ENCODE measurements around the gene DIO1. TPM values are rescaled to one million over a fixed set of nuclear protein-coding genes. Genes with fewer than 3 reads are reported as not detected.

DIO1 gene
- total RNA-seq, 1 experiment from 2014 or later = not detected

DNA sequence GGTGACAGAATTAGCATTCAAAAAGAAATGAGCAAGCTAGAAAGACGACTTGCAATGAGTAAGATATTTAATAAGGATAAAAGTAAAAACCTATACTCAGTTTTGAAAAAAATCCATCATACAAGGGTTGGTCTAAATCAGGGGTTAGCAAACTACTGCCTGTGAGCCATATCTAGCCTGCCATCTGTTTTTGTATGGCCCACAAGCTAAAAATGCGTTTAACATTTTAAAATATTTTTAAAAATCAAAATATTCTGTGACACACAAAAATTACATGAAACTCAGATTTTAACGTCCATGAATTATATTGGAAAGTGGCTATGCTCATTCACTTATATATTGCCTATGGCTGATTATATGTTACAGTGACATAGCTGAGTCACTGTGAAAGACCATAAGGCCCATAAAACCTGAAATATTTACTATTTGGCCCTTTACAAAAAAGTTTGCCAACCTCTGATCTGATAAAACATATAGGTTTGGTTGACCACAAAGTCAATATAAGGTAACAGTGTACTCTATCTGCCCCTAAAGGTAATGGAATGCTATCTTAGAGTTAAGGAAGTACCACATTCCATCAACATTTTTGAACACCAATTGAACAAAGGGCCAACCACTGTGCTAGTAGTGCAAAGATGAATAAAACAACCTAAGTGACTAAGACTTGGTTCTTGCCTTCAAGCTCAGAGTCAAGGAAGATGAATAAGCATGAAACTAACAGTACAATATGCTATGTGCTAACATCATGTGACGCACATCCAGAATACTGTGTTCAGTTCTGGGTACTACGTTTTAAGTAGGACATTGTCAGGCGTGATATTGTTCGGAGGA is 48.4 kb downstream of the DIO1 start:
- Histone ChIP-seq H3K27me3 (replicated peaks) (no peaks in the 10 kb centered on the region), H3K4me3 (no peak overlapping the region), H3K36me3 (peaks cover 27% of the 10 kb centered on the region), H3K4me1 (replicated peaks) (peaks cover 19% of the 10 kb centered on the region), H3K9me3 (replicated peaks) (no peaks in the 10 kb centered on the region), H3K27ac (no peak overlapping the region)
- no peak for DNase-seq (ENCODE audit: low read depth in 1 of 2, low spot score in 2 of 2)

DNA sequence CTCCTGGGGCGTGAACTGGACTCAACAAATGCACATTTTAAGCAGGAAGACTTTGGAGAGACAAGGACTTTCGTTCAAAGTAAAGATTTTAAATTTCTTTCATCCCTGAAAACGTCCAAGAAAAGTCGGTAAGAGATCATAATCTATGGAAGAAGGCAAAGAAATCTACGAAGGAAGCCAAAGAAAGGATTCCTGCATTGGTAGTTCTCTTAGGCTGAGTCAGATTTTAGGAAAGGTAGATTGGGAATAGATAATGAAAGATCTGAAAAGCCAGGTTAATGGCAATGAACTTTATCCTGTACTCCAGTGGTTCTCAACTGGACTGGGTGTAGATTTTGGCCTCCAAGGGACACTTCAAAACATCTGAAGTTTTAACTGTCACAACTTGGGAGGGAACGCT is 49.1 kb downstream of the DIO1 start:
- Histone ChIP-seq H3K9me3 (replicated peaks) (no peaks in the 10 kb centered on the region), H3K4me3 (no peak overlapping the region), H3K36me3 (peaks cover 25% of the 10 kb centered on the region), H3K27me3 (replicated peaks) (no peaks in the 10 kb centered on the region), H3K27ac (no peak overlapping the region), H3K4me1 (replicated peaks) (peaks cover 20% of the 10 kb centered on the region)
- DNase-seq (ENCODE audit: low read depth in 1 of 2, low spot score in 2 of 2) = no peak

DNA sequence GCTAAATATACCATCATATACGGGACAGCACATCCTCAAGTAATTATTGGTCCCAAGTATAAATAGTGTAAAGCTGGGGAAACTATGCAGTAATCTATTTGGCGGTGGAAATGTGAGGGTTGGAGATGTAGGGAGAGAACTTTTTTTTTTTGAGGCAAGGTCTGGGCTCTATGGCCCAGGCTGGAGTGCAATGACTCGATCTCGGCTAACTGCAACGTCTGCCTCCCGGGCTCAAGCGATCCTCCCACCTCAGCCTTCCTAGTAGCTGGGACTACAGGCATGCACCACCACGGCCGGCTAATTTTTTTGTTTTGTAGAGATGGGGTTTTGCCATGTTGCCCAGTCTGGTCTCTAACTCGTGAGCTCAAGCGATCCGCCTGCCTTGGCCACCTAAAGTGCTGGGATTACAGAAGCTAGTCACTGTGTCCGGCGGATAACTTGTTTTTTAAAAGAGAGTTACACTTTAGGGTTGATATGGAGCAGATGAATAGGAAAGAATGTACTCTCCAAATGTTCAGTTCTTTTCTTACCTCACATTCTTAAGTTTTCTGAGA is 49.6 kb downstream of the DIO1 start:
- H3K27ac ChIP-seq = no peak overlapping the region
- no peaks in the 10 kb centered on the region for H3K9me3 ChIP-seq (replicated peaks)
- H3K4me3 ChIP-seq = no peak overlapping the region
- H3K36me3 ChIP-seq = peaks cover 30% of the 10 kb centered on the region
- no peak for DNase-seq (ENCODE audit: low read depth in 1 of 2, low spot score in 2 of 2)
- H3K27me3 ChIP-seq (replicated peaks) = no peaks in the 10 kb centered on the region
- peaks cover 15% of the 10 kb centered on the region for H3K4me1 ChIP-seq (replicated peaks)

DNA sequence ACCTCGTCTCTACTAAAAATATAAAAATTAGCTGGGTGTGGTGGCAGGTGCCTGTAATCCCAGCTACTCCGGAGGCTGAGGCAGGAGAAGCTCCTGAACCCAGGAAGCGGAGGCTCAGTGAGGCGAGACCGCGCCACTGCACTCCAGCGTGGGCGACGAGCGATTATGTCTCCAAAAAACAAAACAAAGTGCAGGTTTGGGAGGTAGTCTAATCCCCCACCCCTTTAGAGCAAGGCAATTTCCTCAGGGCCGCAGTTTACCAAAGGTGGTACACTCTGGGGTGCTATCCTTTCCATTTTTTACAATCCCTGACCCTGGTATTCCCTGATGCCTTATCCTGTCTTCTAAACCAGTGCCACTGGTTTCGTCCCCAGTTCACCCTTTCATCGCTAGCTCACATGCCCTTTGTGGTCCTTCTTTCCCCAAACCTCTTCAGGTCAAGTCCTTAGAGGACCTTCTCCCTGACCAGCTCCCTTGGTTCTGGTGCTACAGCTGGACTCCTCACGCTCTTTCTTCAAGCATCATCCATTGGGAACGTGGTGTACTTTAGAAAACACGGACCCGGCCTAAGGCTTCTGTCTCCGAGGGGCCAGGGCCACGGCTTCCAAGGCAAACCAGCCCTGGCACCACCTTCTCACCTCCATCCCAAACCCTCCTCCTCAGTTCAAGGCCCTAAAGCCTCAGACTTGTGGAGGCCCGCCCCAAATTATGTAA is 50.6 kb downstream of the DIO1 start:
- no peaks in the 10 kb centered on the region for H3K9me3 ChIP-seq (replicated peaks)
- H3K4me3 ChIP-seq = peak overlapping the region; percentile 86
- peaks cover 35% of the 10 kb centered on the region for H3K36me3 ChIP-seq
- DNase-seq (ENCODE audit: low read depth in 1 of 2, low spot score in 2 of 2) = no peak
- H3K4me1 ChIP-seq (replicated peaks) = peaks cover 14% of the 10 kb centered on the region
- peak overlapping the region; percentile 62 for H3K27ac ChIP-seq
- H3K27me3 ChIP-seq (replicated peaks) = no peaks in the 10 kb centered on the region

DNA sequence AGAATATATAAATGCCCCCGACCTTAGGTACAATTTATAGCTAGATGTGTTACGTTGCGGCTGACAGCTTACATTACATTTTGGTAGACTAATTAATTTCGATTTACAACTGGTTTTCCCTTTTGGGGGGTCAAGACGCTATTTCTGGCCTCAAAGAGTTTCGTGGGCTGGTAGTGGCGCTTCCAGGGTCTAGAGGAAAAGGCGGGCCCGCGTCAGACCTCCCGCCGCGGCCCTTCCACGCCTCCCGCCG is 51.1 kb downstream of the DIO1 start:
- no peak for DNase-seq (ENCODE audit: low read depth in 1 of 2, low spot score in 2 of 2)
- Histone ChIP-seq H3K27ac (peak overlapping the region; percentile 62), H3K36me3 (peaks cover 36% of the 10 kb centered on the region), H3K4me3 (peak overlapping the region; percentile 86), H3K9me3 (replicated peaks) (no peaks in the 10 kb centered on the region), H3K4me1 (replicated peaks) (peaks cover 14% of the 10 kb centered on the region), H3K27me3 (replicated peaks) (no peaks in the 10 kb centered on the region)

DNA sequence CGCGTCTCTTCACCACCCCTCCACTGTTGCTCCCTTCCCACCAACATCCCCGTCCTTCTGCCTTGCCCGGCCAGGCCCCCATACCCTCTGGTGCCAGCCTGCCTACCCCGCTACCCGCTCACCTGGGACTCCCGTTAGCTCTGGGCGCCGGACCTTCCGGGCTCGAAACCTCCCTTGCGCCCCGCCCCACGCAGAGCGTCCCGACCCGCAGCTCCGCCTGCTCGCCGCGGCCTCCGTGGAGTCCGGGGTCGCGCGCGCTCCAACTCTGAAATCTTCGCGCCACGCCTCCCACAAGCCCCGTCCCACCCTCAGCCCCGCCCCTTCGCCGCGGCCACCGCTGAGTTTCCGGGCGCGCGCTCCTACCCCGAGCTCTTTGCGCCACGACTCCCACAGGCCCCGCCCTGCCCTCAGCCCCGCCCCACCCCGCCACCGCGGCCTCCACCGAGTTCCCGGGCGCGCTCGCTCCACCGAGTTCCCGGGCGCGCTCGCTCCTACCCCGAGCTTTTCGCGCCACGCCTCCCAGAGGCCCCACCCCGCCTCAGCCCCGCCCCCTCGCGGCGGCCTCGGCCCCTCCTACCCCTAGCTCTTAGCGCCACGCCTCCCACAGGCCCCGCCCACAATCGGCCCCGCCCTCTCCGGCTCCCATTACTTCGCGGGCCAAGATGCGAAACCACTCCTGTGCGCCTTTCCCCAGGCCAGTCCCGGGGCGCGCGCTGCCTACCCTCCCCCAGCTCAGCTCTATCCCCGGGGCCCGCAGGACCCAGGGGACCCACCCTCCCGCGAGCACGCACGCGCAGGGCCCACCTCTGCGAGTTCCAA is 51.7 kb downstream of the DIO1 start, which contains the start of gene IFT25:
Gene IFT25, minus strand, starts transcription at position 267 of the 819 bp plus-strand sequence. CDS start 5,617 bp downstream, outside the sequence.
- Histone ChIP-seq H3K27me3 (replicated peaks) (no peaks in the 10 kb centered on the region), H3K4me1 (replicated peaks) (peaks cover 14% of the 10 kb centered on the region), H3K27ac (peak within 1 kb of the TSS; percentile 68), H3K4me3 (peak within 1 kb of the TSS; percentile 86), H3K9me3 (replicated peaks) (no peaks in the 10 kb centered on the region), H3K36me3 (peaks cover 41% of the 10 kb centered on the region)
- peak; percentile 93 to 97 for DNase-seq (ENCODE audit: low read depth in 1 of 2, low spot score in 2 of 2)

DNA sequence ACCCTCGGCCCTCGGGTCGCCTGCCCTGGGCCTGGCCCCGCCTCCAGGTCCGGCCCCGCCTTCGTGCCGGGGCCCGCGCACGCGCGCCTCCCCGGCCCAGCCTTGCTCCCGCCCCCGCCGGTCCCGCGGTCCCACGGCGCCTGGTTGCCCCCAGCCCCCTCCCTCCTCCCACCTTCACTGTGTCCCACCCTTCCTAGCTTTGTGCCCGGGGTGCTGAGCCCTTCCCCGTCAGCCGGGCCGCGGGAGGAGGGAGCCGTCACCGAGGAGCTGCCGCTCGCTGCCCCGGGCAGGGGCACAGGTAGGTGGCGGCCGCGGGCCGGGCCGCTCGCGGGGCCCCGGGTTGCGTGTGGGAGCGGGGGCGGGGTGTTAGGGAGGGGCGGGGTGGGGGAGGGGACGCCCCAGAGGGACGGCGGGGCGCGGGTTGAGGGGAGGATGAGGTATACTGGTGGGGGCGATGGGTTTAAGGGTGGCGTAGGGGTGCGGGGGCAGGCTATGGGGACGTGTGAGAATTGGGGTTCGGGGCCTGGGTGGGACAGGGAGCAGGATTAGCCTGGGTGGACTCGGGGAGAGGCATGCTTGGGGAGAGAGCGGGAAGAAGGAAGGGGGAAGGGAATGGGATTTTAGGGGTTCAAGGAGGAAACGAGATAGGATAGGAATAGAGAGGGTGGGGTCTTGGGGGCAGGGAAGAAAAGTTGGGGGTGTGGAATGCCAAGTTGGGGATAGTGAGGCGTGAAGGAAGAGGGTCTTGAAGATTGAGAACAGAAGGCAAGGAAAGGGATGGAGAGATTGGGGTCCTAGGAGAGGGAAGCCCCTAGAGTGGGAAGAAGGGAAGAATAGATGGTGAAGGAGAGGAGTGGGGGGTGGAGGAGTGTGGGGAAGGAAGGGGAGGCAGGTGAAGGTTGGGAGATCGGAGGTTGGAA is 52.5 kb downstream of the DIO1 start, which contains the start of gene LRRC42:
Gene LRRC42, plus strand, starts transcription at position 99 of the 920 bp plus-strand sequence. CDS start 5,650 bp downstream, outside the sequence.
- peak within 1 kb of the TSS; percentile 86 for H3K4me3 ChIP-seq

DNA sequence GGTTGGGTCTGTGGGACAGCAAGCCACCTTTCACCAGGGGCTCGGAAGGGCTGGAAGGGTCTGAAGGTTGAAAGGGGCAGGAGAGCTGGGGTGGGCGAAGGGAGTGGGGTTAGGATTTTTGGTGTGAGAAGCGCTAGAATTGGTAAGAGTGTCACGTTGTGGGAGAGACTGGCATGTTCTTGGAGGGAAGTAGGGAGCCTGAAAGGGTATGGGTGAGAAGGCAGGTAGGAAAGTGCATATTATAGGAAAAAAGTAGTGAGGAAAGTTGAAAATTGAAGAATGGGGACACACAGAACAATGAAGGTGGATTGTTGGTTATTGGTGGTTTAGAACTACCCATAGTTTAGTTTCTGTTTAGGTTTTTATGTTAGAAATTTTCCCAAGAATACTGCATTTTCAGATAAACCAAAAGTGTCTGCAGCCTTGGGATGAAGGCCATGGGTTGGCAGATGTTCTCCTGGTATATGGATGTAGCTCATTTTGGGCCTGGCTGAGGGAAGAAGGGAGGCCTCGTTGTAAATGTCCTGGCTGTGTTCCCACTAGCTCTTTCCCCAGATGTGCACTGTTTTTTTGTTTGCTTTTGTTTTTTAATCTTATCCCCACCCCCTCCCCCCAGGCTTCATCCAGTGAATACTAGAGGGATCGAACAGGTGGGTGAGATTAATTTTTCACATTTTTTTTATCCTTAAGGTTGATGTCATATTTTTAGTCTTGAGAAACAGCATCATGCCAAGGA is 53.4 kb downstream of the DIO1 start:
- Histone ChIP-seq H3K27ac (no peak overlapping the region), H3K36me3 (peaks cover 51% of the 10 kb centered on the region), H3K4me3 (peak overlapping the region; percentile 86), H3K9me3 (replicated peaks) (no peaks in the 10 kb centered on the region), H3K4me1 (replicated peaks) (peaks cover 14% of the 10 kb centered on the region), H3K27me3 (replicated peaks) (no peaks in the 10 kb centered on the region)
- no peak for DNase-seq (ENCODE audit: low read depth in 1 of 2, low spot score in 2 of 2)

More for the DNA sequence above, 52.5 kb downstream of the DIO1 start, which contains the start of gene LRRC42:
- H3K36me3 ChIP-seq = peaks cover 42% of the 10 kb centered on the region
- H3K27me3 ChIP-seq (replicated peaks) = no peaks in the 10 kb centered on the region
- peaks cover 14% of the 10 kb centered on the region for H3K4me1 ChIP-seq (replicated peaks)
- no peaks in the 10 kb centered on the region for H3K9me3 ChIP-seq (replicated peaks)
- DNase-seq (ENCODE audit: low read depth in 1 of 2, low spot score in 2 of 2) = no peak
- peak within 1 kb of the TSS; percentile 68 for H3K27ac ChIP-seq

DNA sequence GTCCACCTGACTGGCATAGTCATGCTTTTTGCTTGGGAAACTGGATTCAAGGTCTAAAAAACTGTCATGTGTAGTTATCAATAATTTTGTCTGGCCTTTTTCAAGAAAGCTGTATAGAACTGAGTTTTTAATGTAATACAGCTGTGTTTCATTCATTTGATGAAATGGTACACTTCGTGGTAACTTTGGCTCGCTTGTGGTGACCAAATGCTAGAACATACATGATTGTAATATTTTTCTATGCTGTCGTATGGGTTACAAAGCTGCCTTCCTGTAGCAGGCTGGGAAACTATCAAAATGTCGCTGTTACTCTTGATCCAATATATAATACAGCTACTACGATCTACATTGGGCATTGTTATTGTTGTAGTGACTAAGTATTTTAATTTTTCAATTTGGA is 54.3 kb downstream of the DIO1 start:
- H3K4me3 ChIP-seq = no peak overlapping the region
- H3K27me3 ChIP-seq (replicated peaks) = no peaks in the 10 kb centered on the region

DNA sequence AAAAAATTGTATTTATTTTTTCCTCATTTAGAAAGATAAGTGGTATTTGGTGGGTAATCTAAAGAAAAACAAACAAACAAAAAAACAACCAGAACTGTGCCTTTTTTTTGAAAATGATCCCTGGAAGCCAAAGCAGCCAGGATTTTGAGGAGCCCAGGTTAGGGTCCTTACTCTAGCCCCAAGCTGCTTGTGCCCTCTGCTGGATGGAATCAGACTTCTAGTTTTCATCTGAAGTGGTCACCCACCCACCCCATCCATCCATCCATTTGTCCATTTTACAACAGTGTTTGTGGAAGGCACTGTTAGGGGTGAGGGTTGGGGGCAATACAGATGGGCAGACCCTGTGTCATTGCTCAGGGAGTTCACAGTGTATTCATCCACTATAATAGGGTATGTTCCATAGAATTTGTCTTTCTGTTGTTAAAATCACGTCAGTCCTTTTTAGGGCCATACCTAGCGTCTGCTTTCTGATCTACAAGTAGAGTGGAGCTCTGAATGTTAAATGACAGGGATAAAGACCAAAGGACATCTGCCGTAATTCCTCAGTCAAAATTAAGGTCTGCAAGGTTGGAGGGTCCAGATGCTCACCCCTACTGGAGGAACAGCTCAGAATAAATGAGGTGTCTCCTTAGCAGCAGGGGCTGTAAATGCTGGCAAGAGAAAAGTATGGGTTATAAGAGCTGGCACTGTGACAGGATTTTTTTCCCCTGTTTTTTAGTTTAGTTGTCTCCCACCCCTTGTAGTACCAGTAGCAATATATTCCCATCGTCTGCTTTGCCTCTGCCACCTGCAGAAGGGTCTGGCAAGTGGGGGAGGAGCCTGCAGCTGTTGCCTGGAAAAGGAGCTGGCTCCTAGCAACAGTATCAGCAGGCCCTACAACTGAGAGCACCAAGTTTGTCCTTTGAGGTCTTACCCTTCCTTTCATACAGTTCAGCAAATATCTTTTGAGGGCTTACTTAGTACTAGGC is 55.3 kb downstream of the DIO1 start:
- Histone ChIP-seq H3K27me3 (replicated peaks) (no peaks in the 10 kb centered on the region), H3K9me3 (replicated peaks) (no peaks in the 10 kb centered on the region), H3K27ac (no peak overlapping the region), H3K4me3 (no peak overlapping the region), H3K4me1 (replicated peaks) (peaks cover 12% of the 10 kb centered on the region), H3K36me3 (peaks cover 62% of the 10 kb centered on the region)
- no peak for DNase-seq (ENCODE audit: low read depth in 1 of 2, low spot score in 2 of 2)

More for the DNA sequence above, 54.3 kb downstream of the DIO1 start:
- DNase-seq (ENCODE audit: low read depth in 1 of 2, low spot score in 2 of 2) = no peak
- H3K4me1 ChIP-seq (replicated peaks) = peaks cover 14% of the 10 kb centered on the region
- H3K36me3 ChIP-seq = peaks cover 58% of the 10 kb centered on the region
- H3K27ac ChIP-seq = no peak overlapping the region
- H3K9me3 ChIP-seq (replicated peaks) = no peaks in the 10 kb centered on the region

DNA sequence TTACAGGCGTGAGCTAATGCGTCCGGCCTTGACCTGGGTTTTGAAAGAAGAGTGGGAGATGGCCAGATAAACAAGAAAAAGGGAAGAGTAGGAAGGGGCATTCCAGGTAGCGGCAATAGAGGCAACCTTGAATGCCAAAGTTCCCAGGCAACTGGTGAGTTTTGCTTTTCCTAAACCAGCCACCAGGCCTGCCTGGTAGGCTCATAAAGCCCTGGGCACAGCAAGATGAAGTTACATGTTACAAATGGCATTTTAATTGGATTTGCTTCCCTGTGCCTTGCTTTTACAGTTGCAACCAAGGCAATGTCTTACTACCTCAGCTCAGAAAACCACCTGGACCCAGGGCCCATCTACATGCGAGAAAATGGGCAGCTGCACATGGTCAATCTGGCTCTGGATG is 57.7 kb downstream of the DIO1 start:
- Histone ChIP-seq H3K4me3 (no peak overlapping the region), H3K9me3 (replicated peaks) (no peaks in the 10 kb centered on the region), H3K4me1 (replicated peaks) (peaks cover 13% of the 10 kb centered on the region), H3K27ac (no peak overlapping the region), H3K36me3 (peaks cover 72% of the 10 kb centered on the region), H3K27me3 (replicated peaks) (no peaks in the 10 kb centered on the region)
- DNase-seq (ENCODE audit: low read depth in 1 of 2, low spot score in 2 of 2) = no peak
